Endodermal cell (in vitro differentiated cells): ENCODE measurements around the gene KCNQ5. TPM values are rescaled to one million over a fixed set of nuclear protein-coding genes. Genes with fewer than 3 reads are reported as not detected.

Source experiments
- DNase-seq: peaks from one replicate; pipeline ENCODE4 v3.0.0-alpha.2; 2017
- H3K27ac ChIP-seq: 2 replicates; pipeline ENCODE4 v1.5.1; 2013; ENCODE audit warnings: mild to moderate bottlenecking, low read depth, low read length, moderate library complexity
- H3K27me3 ChIP-seq: 2 replicates; pipeline ENCODE4 v1.6.1; 2013; ENCODE audit warnings: mild to moderate bottlenecking, low read length, moderate library complexity; ENCODE audit not compliant: insufficient read depth, control insufficient read depth, poor library complexity, severe bottlenecking
- H3K36me3 ChIP-seq: 2 replicates; pipeline ENCODE4 v1.7.0; 2013; ENCODE audit warnings: mild to moderate bottlenecking, low read length, moderate library complexity; ENCODE audit not compliant: control insufficient read depth, insufficient read depth
- H3K4me1 ChIP-seq: one replicate; pipeline ENCODE4 v1.7.0; 2013; ENCODE audit warnings: low read length; ENCODE audit not compliant: control insufficient read depth, insufficient read depth
- H3K4me3 ChIP-seq: 2 replicates; pipeline ENCODE4 v1.5.1; 2013; ENCODE audit warnings: mild to moderate bottlenecking, low read length, moderate library complexity
- H3K9ac ChIP-seq: 2 replicates; pipeline ENCODE4 v1.6.1; 2013; ENCODE audit warnings: mild to moderate bottlenecking, low read length, moderate library complexity; ENCODE audit not compliant: poor library complexity, severe bottlenecking; ENCODE audit errors: extremely low read depth
- H3K9me3 ChIP-seq: 2 replicates; pipeline ENCODE4 v1.6.1; 2013; ENCODE audit warnings: mild to moderate bottlenecking, low read length, moderate library complexity; ENCODE audit not compliant: control insufficient read depth
- H3K27ac Mint-ChIP-seq: 2 replicates; pipeline ENCODE4 v1.8.0; 2020; ENCODE audit warnings: mixed read lengths
- H3K27me3 Mint-ChIP-seq: 2 replicates; pipeline ENCODE4 v1.8.0; 2021; ENCODE audit warnings: mild to moderate bottlenecking, mixed read lengths; ENCODE audit not compliant: insufficient read depth
- H3K36me3 Mint-ChIP-seq: 2 replicates; pipeline ENCODE4 v1.8.0; 2020; ENCODE audit warnings: low read depth, mixed read lengths
- H3K4me1 Mint-ChIP-seq: 2 replicates; pipeline ENCODE4 v1.8.0; 2020; ENCODE audit warnings: mixed read lengths
- H3K4me3 Mint-ChIP-seq: 2 replicates; pipeline ENCODE4 v1.8.0; 2020; ENCODE audit warnings: mild to moderate bottlenecking, moderate library complexity, mixed read lengths
- H3K9me3 Mint-ChIP-seq: 2 replicates; pipeline ENCODE4 v1.8.0; 2020; ENCODE audit warnings: mild to moderate bottlenecking, mixed read lengths
- WGBS, 2 experiments: methylation state at CpG; one replicate each; pipeline versions ENCODE4 v1.1.5 to v1.1.7; 2013; ENCODE audit warnings: missing lambda C conversion rate in 2 of 2, mixed read lengths in 1 of 2; ENCODE audit not compliant: insufficient coverage in 1 of 2, insufficient read length in 1 of 2; 5-methylcytosine and 5-hydroxymethylcytosine counted together
- total RNA-seq, 2 donors: library from RNA; stranded (reverse); fragmentation: NEBNext Ultra II Directional in 1 of 2; extraction: Animal tissue kit (Norgen Biotek cat#: 25700) in 1 of 2; gene quantifications; 2 replicates in 1 of 2; 3 replicates in 1 of 2; pipeline ENCODE4 v1.2.1, GENCODE V29; 2021
- TF ChIP-seq, protein P1 (sequence below): fragments of 200-600 bp; sonication (generic); conservative IDR thresholded peaks from 2 replicates; pipeline ENCODE4 v1.5.0; 2021; ENCODE audit warnings: antibody characterized with exemption, mild to moderate bottlenecking

Gene KCNQ5
- total RNA-seq, 2 donors from 2014 or later, result 2.4 to 8.3 TPM

DNA sequence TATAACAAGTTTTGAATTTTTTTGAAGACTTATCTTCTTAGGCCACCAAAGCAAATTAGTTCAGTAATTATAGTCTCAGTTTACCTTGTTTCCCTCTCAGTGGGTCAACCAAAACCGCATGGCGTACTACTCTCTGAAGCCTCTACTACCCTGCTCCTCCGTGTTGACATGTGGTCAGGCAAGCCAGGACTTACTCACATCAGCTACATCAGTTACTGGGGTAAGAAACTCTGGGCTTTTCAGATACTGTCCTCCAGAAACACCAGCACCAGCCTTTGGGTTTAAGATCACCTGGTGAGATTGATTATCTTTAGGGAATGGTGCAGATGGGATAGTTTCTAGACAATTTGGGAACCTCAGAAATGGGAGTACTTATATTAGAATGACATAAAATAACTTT is 55.1 kb downstream of the KCNQ5 start:
- peaks cover 25% of the 10 kb centered on the region for H3K4me1 Mint-ChIP-seq
- no peak overlapping the region for H3K4me3 ChIP-seq
- H3K36me3 ChIP-seq, result no peaks in the 10 kb centered on the region
- no peak overlapping the region for H3K9ac ChIP-seq
- no peaks in the 10 kb centered on the region for H3K27me3 ChIP-seq
- H3K27ac ChIP-seq, result no peak overlapping the region
- DNase-seq, result no peak
- H3K9me3 Mint-ChIP-seq, result no peaks in the 10 kb centered on the region
- H3K27ac Mint-ChIP-seq, result no peak overlapping the region
- no peaks in the 10 kb centered on the region for H3K9me3 ChIP-seq
- 93 to 97% methylated on average over 3 of the region's 3 CpGs for WGBS, 2 experiments
- H3K36me3 Mint-ChIP-seq, result no peaks in the 10 kb centered on the region
- H3K27me3 Mint-ChIP-seq, result peaks cover 3% of the 10 kb centered on the region
- peaks cover 7% of the 10 kb centered on the region for H3K4me1 ChIP-seq
- TF ChIP-seq, protein P1, sequence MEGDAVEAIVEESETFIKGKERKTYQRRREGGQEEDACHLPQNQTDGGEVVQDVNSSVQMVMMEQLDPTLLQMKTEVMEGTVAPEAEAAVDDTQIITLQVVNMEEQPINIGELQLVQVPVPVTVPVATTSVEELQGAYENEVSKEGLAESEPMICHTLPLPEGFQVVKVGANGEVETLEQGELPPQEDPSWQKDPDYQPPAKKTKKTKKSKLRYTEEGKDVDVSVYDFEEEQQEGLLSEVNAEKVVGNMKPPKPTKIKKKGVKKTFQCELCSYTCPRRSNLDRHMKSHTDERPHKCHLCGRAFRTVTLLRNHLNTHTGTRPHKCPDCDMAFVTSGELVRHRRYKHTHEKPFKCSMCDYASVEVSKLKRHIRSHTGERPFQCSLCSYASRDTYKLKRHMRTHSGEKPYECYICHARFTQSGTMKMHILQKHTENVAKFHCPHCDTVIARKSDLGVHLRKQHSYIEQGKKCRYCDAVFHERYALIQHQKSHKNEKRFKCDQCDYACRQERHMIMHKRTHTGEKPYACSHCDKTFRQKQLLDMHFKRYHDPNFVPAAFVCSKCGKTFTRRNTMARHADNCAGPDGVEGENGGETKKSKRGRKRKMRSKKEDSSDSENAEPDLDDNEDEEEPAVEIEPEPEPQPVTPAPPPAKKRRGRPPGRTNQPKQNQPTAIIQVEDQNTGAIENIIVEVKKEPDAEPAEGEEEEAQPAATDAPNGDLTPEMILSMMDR, result no peak
- no peak overlapping the region for H3K4me3 Mint-ChIP-seq

DNA sequence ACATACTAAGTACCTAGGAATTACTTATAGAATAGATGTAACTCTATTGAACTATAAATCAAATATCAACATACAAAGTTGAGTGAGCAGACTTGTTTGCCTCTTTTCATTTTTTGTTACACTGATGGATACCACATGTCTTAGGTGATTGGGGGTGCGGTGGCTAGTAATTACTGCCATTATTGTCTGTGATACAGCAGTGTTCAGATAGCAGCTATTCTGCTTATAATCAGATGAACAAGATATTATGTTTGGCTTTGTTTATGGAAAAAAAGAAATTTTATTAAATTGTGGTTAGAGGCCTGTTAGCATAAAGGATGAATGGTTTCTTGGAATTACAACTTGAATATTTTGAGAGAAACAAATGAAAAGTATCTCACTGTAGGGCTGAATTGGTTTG is 55.9 kb downstream of the KCNQ5 start:
- no peak overlapping the region for H3K4me3 Mint-ChIP-seq
- TF ChIP-seq, protein P1, result no peak
- H3K27ac Mint-ChIP-seq, result no peak overlapping the region
- Histone ChIP-seq H3K36me3 (no peaks in the 10 kb centered on the region), H3K4me1 (peaks cover 7% of the 10 kb centered on the region), H3K9ac (no peak overlapping the region), H3K9me3 (no peaks in the 10 kb centered on the region), H3K4me3 (no peak overlapping the region), H3K27ac (no peak overlapping the region), H3K27me3 (no peaks in the 10 kb centered on the region)
- peaks cover 31% of the 10 kb centered on the region for H3K4me1 Mint-ChIP-seq
- peaks cover 1% of the 10 kb centered on the region for H3K27me3 Mint-ChIP-seq
- H3K36me3 Mint-ChIP-seq, result no peaks in the 10 kb centered on the region
- no peaks in the 10 kb centered on the region for H3K9me3 Mint-ChIP-seq
- no peak for DNase-seq
- 97 to 100% methylated on average over 1 of the region's 1 CpG for WGBS, 2 experiments

DNA sequence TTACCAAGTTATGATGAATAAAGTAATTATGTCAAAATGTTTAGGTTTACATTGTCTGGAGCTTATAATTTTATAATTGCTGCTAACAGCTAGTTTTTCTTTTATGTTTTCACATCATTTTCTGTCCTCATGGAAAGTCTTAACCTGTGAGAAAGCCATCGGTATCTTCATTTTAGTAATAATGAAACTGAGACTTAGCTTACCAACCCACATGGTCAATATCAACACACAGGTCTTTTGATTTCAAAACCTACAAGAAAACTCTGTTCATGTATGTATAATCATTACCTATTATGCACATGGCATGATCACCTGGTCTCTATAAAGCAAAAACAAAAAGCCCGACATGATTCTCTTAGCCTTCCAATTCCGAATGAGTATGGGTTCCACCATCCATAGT is 61.9 kb downstream of the KCNQ5 start:
- no peaks in the 10 kb centered on the region for H3K4me1 ChIP-seq
- H3K4me1 Mint-ChIP-seq, result peaks cover 27% of the 10 kb centered on the region
- H3K4me3 ChIP-seq, result no peak overlapping the region
- 97 to 100% methylated on average over 2 to 3 of the region's 3 CpGs for WGBS, 2 experiments
- no peak for DNase-seq
- no peaks in the 10 kb centered on the region for H3K36me3 ChIP-seq
- H3K9me3 Mint-ChIP-seq, result no peaks in the 10 kb centered on the region
- H3K4me3 Mint-ChIP-seq, result no peak overlapping the region
- no peak overlapping the region for H3K27ac Mint-ChIP-seq
- TF ChIP-seq, protein P1, result no peak
- H3K27me3 ChIP-seq, result no peaks in the 10 kb centered on the region
- H3K9ac ChIP-seq, result no peak overlapping the region
- H3K27me3 Mint-ChIP-seq, result no peaks in the 10 kb centered on the region
- H3K27ac ChIP-seq, result no peak overlapping the region
- no peaks in the 10 kb centered on the region for H3K36me3 Mint-ChIP-seq
- no peaks in the 10 kb centered on the region for H3K9me3 ChIP-seq
